IgD-negative memory B cell (primary cell): ENCODE data around the gene CTBP1. TPM values are rescaled to one million over a fixed set of nuclear protein-coding genes. Genes with fewer than 3 reads are reported as not detected.

Experiments used
- H3K27ac Mint-ChIP-seq, 3 donors: one replicate each; pipeline ENCODE4 v1.8.0; 2020 to 2022; ENCODE audit warnings: mild to moderate bottlenecking in 3 of 3, mixed read lengths in 3 of 3, moderate library complexity in 1 of 3
- H3K27me3 Mint-ChIP-seq: one replicate; pipeline ENCODE4 v1.8.0; 2021; ENCODE audit warnings: mixed read lengths
- H3K36me3 Mint-ChIP-seq: one replicate; pipeline ENCODE4 v1.8.0; 2020; ENCODE audit warnings: mild to moderate bottlenecking, mixed read lengths
- H3K4me1 Mint-ChIP-seq, 3 donors: one replicate each; pipeline ENCODE4 v1.8.0; 2020 to 2022; ENCODE audit warnings: mixed read lengths in 3 of 3, mild to moderate bottlenecking in 1 of 3
- H3K4me3 Mint-ChIP-seq, 4 donors: one replicate each; pipeline ENCODE4 v1.8.0; 2020 to 2022; ENCODE audit warnings: mild to moderate bottlenecking in 4 of 4, mixed read lengths in 4 of 4, moderate library complexity in 3 of 4
- H3K9me3 Mint-ChIP-seq, 3 donors: one replicate each; pipeline ENCODE4 v1.8.0; 2020 to 2021; ENCODE audit warnings: mixed read lengths in 3 of 3, mild to moderate bottlenecking in 1 of 3
- polyA plus RNA-seq: library from polyadenylated mRNA; unstranded; fragments of 300-500 nt; fragmentation: Illumina TruSeq; gene quantifications from one replicate; pipeline ENCODE4 v1.2.3, GENCODE V29; 2021

CTBP1 gene
- polyA plus RNA-seq, 1 donor from 2014 or later, result 36.5 TPM

DNA sequence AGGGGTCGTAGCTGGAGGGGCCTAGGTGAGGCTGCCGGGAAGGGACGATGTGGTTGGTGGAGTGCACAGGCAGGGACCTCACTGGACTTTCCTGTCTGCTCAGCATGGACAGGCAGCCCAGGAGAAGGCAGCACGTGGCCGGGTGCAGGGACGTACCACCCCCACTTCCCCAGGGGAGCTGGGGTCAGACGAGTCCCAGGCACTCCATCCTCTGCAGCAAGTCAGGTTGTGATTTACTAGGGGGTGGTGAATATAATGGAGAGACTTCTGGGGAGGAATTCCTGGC is 1.5 kb upstream of the CTBP1 start:
- peaks cover 0 to 3% (median 0%) of the 10 kb centered on the region in 3 donors for H3K9me3 Mint-ChIP-seq
- no peaks in the 10 kb centered on the region for H3K36me3 Mint-ChIP-seq
- H3K4me3 Mint-ChIP-seq, result peak overlapping the region; percentile 86 to 98 (median 91)
- no peaks in the 10 kb centered on the region for H3K27me3 Mint-ChIP-seq
- peaks cover 31 to 36% (median 34%) of the 10 kb centered on the region in 3 donors for H3K4me1 Mint-ChIP-seq
- peak overlapping the region; percentile 31 to 100 (median 96) for H3K27ac Mint-ChIP-seq

DNA sequence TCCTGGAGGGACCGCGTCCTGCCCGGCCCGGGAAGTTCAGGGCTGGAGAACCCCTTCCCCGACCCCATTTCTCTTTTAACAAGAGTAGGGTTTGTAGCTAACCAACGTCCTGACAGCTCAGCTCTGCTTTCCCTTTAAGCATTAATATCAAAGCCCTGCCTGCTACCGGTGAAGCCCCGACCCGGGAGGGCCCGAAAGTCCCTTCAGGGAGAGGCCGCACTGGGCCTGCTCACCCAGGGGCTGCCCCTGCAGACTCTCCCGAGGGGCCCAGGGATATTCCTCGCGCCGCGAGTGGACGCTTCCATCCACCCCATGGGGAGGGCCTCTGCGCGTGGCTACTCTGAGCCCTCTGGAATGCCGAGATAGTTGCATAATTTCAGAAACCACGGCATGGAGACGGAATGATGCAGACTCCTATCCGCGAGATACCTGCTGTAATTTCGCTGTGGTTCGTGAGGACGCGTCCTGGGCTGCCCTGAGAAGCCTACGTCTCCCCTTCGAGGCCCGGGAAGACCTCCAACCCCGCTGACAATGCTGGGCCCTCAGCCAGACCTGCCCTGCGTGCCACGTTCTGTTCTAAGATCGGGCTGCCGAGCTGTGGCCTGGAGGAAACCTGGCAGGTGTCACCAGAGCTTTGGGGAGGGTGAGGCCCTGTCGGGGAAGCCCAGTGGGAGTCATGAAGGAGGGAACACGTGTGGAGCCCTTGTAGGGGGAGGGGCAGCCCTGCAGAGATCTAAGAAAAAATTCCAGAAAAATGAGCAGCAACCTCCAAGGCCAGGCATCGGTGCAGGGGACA is 999 bp upstream of the CTBP1 start:
- no peaks in the 10 kb centered on the region for H3K27me3 Mint-ChIP-seq
- H3K9me3 Mint-ChIP-seq, result peaks cover 0 to 2% (median 0%) of the 10 kb centered on the region in 3 donors
- H3K4me3 Mint-ChIP-seq, result peak overlapping the region; percentile 86 to 98 (median 91)
- no peaks in the 10 kb centered on the region for H3K36me3 Mint-ChIP-seq
- peak overlapping the region; percentile 96 to 100 (median 97) for H3K27ac Mint-ChIP-seq
- peaks cover 34 to 41% (median 35%) of the 10 kb centered on the region in 3 donors for H3K4me1 Mint-ChIP-seq

DNA sequence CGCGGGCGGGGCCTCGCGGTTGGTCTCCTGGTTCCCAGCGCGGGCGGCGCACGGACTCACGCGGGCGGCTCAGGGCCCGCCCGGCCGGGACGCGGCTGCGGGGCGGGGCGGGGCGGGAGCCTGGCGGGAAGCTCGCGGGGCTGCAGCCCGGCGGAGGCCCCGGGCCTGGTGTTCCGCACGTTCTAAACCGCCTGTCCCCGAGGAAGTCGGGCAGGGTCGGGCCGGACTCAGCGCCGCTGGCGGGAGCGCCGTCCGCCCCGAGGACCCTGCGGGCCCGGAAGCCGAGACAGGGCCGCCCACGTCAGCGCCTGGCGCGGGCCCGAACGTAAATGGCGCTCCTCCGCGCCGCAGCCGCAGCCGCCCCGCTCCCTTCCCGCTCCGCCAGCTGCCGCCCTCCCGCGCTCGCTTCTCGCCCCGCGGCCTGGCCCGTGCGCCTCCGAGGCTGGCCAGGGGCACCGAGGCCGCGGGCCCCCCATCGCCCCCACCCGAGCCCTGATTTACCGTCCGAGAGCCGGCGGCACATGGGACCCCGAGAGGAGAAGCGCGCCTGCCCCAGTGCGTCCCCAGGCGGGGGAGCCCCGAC is 309 bp upstream of the CTBP1 start:
- no peaks in the 10 kb centered on the region for H3K27me3 Mint-ChIP-seq
- peak overlapping the region; percentile 86 to 98 (median 91) for H3K4me3 Mint-ChIP-seq
- H3K4me1 Mint-ChIP-seq, result peaks cover 27 to 44% (median 38%) of the 10 kb centered on the region in 3 donors
- H3K36me3 Mint-ChIP-seq, result no peaks in the 10 kb centered on the region
- H3K9me3 Mint-ChIP-seq, result no peaks in the 10 kb centered on the region
- H3K27ac Mint-ChIP-seq, result peak overlapping the region; percentile 96 to 100 (median 97)

DNA sequence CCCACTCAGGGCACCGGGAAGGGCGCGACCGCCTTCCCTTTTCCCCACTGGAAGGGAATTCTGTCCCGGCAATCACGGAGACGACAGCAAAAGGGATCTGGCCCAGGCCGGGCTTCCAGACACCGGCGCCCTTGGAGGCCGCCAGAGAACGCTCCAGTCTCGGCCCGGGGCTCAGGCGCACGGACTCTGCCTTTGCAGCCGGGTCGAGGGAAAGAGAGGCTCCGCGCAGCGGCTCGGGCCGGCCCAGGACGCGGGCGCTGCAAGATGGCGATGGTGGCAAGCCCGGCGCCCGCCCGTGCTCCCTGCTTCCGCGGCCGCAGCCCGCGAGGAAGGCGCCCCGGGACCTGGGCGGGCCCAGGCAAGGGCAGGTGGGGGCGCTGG is 1.1 kb downstream of the CTBP1 start:
- Mint-ChIP-seq H3K4me1 (peaks cover 23 to 48% (median 36%) of the 10 kb centered on the region in 3 donors), H3K27me3 (no peaks in the 10 kb centered on the region), H3K36me3 (no peaks in the 10 kb centered on the region), H3K9me3 (no peaks in the 10 kb centered on the region), H3K27ac (peak overlapping the region; percentile 85 to 98 (median 98)), H3K4me3 (peak overlapping the region; percentile 83 to 94 (median 92))

DNA sequence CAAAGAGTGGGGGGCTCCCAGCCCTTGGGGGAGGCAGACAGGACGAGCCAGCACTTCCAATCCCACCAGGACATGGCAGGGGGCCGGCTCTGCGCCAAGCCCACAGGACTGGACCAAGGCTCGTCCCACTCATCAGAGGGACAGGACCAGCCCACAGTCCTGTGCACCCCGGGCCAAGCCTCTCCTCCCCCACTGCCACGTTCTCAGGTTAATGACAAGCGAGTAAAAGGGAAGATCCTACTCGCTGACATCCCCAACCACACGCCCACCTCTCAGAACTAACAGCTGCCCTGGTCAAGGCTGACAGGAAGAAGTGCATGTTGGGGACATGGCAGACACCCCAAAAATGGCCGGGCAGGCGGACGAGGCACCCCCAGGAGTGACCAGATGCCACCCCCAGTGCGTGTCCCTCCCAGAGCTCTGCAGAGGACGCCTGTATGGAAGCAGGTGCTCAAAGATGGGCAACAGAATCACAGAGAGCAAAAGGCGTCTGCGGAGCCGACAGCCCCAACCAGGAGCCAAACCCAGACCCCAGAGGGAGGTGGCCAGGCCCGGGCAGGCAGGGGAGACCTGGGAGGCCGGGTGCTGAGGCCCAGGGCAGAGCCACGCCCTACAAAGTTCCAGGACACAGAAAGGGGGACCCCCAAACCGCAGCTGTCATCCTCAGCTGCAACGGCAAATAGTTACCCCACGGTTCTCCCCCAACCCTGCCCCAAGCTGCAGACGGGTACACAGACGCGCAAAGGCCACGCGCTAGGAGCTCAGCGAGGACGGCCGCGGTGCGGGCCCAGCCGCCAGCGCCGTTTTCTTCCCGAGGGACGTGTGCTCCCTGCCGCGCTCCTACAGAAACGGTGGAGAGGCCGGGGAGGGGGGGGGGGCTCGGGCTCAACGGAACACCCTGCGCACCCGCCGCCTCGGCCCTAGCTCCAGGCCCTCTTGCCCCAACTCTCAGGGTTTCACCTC is 1.7 kb downstream of the CTBP1 start:
- peak overlapping the region; percentile 85 to 98 (median 98) for H3K27ac Mint-ChIP-seq
- H3K27me3 Mint-ChIP-seq, result no peaks in the 10 kb centered on the region
- no peaks in the 10 kb centered on the region for H3K9me3 Mint-ChIP-seq
- peaks cover 18 to 50% (median 38%) of the 10 kb centered on the region in 3 donors for H3K4me1 Mint-ChIP-seq
- no peaks in the 10 kb centered on the region for H3K36me3 Mint-ChIP-seq
- peak overlapping the region; percentile 83 to 94 (median 92) for H3K4me3 Mint-ChIP-seq

DNA sequence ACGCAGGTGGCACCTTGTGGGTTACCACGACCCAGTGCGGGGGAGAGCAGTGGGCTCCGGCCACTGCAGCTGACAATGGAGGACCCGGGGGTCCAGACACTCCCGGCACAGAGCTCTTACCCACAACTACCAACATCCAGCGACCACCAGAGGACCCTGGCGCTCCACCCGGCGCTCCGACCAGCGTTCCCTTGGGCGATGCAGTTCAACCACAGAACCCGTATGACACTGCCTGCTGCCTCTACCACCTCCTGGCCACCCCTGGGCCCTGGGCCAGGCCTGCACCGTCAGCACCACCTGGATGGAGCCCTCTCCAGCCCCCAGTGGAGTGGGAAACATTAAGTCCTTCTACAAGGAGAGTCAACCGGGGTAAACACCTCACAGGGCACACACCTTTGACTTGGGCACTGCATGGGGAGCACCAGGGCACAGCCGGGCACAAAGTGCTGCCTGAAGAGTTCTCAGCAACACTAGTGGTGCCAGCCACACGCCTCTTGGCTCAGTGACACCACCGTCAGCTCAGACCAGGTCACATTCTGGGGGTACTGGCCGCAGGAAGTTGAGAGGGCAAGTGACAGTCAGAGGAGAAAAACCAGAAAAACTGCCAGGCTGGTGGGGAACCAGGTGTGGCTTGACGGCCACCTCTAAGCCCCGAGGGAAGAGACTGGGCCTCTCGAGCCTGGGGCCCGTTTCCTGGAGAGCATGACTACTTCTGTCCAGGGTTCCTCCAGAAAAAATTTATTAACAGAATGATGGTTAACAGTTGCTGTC is 2.6 kb downstream of the CTBP1 start:
- Mint-ChIP-seq H3K9me3 (no peaks in the 10 kb centered on the region), H3K4me1 (peaks cover 18 to 50% (median 38%) of the 10 kb centered on the region in 3 donors), H3K4me3 (peak overlapping the region; percentile 83 to 94 (median 92)), H3K27me3 (no peaks in the 10 kb centered on the region), H3K27ac (peak overlapping the region; percentile 71 to 98 (median 98)), H3K36me3 (no peaks in the 10 kb centered on the region)

DNA sequence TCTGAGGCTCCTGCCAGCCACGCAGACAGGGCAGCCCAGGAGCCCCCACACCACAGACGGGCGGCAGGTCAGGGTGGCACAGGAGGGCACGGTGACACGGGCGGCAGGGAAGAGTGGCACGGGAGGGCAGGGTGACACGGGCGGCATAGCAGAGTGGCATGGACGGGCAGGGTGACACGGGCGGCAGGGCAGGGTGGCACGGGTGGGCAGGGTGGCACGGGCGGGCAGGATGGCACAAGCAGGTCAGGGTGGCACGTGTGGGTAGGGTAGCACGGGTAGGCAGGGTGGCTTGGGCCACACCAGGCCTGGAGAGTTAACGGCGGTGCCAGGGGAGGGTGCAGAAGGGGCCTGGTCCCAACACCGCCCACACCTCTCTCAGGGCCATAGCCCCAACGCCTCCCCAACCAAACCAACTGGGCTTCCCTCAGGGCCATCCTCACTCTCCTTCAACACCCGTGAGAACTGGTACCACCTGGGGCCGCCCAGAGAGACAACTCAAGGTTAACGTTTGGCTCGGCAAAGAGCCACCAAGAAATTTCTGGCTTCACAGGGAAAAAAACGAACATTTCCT is 3.4 kb downstream of the CTBP1 start:
- peaks cover 18 to 47% (median 35%) of the 10 kb centered on the region in 3 donors for H3K4me1 Mint-ChIP-seq
- no peaks in the 10 kb centered on the region for H3K27me3 Mint-ChIP-seq
- no peaks in the 10 kb centered on the region for H3K36me3 Mint-ChIP-seq
- H3K27ac Mint-ChIP-seq, result peak overlapping the region in 2 of 3 donors; percentile 98
- H3K4me3 Mint-ChIP-seq, result peak overlapping the region in 3 of 4 donors; percentile 90 to 94 (median 93)
- no peaks in the 10 kb centered on the region for H3K9me3 Mint-ChIP-seq

DNA sequence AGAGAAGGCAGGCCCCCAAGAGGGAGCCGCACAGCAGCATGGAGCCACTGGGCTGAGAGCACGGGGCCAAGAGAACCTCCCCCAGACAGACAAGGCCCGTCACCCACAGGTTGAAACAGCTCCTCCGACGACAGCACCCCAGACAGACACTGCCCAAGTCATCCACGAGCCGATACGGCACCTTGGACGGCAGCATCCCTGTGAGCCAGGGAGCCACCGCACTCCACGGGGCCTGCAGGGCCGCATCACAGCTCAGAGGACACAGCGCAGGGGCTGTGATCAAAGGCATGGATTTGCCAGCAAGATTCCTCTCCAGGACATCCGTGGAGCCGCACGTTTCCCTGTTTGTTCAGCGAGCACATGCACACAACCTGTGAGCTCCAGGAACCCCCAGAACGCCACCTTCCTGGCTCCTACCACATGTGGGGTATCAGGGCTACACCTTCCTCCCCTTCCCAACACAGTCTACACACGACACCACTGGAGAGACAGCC is 3.9 kb downstream of the CTBP1 start:
- H3K36me3 Mint-ChIP-seq, result no peaks in the 10 kb centered on the region
- peak overlapping the region in 2 of 3 donors; percentile 80 to 81 for H3K27ac Mint-ChIP-seq
- peaks cover 16 to 43% (median 30%) of the 10 kb centered on the region in 3 donors for H3K4me1 Mint-ChIP-seq
- H3K27me3 Mint-ChIP-seq, result no peaks in the 10 kb centered on the region
- peak overlapping the region in 3 of 4 donors; percentile 12 to 76 (median 17) for H3K4me3 Mint-ChIP-seq
- no peaks in the 10 kb centered on the region for H3K9me3 Mint-ChIP-seq

DNA sequence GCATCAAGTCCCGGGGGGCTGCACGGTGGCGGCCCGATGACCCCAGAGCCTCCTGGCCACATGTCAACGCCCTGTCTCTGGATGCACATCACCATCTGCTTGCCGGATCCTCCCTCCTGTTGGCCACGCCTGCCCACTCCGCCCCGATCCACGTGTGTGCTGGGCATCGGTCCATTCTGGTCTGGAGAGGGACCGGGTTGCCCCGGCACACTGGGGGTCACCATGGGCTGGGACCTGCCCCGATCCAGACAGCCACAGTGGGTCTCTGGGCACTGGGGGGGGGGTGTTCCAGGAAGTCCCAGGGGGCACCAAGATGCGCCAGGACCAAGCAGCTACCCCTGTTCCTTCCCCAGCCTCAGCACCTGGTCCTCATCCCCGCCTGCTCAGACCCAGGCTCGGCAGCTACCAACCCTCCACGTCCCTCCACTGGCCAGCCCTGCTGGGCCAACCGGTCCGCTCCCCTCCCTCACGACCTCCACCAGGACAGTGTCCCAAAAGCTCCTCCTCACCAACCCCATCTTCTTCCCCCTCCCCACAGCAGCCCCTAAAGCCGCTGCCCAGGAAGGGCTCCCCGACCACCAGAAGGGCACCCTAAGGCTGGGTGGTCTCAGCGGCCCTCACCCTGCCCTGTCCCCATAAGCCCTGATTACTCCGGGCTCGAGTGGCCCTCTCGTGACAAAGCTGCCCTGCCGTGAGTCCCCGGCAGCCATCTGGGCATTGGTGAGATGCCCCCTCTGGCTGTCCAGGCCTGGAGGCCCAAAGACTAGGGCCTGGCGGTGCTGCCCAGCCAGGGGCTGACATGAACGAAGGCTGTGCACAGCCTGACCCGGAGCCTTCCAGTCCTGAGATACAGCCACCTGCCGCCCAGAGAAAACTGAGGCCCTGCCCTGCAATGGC is 4.6 kb downstream of the CTBP1 start:
- Mint-ChIP-seq H3K9me3 (no peaks in the 10 kb centered on the region), H3K27me3 (no peaks in the 10 kb centered on the region), H3K36me3 (no peaks in the 10 kb centered on the region), H3K4me1 (peaks cover 10 to 41% (median 27%) of the 10 kb centered on the region in 3 donors), H3K4me3 (peak overlapping the region in 2 of 4 donors; percentile 27 to 76), H3K27ac (peak overlapping the region in 2 of 3 donors; percentile 80 to 81)

DNA sequence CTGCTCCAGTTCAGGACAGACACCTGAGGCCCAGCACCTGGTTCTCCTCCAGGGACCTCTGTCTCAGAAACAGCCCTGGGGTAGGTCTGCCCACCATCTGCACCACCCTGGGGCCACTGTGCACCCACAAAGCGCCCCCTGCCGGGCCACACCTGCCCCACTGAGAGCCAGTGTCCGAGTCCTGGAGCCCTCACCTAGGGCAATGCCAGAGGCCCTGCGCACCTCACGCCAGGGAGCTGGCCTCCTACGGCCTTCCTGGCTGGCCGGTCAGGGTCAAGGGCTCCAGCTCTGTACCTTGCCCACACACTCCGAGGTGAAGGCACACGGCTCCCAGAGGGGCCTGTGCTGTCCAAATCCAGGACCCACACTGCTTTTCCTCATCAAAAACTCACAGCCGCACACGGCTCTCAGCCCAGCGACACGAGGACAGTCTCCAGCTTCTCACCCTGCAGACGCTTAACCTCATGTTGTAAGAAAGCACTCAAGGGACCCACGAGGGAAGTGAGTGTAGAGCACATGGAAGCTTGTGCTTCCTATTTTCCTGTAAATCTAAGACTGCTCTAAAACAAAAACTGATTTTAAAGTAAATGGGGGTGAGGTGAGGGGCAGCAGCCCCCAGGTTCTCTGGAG is 5.4 kb downstream of the CTBP1 start:
- Mint-ChIP-seq H3K9me3 (no peaks in the 10 kb centered on the region), H3K27me3 (no peaks in the 10 kb centered on the region), H3K36me3 (no peaks in the 10 kb centered on the region)

DNA sequence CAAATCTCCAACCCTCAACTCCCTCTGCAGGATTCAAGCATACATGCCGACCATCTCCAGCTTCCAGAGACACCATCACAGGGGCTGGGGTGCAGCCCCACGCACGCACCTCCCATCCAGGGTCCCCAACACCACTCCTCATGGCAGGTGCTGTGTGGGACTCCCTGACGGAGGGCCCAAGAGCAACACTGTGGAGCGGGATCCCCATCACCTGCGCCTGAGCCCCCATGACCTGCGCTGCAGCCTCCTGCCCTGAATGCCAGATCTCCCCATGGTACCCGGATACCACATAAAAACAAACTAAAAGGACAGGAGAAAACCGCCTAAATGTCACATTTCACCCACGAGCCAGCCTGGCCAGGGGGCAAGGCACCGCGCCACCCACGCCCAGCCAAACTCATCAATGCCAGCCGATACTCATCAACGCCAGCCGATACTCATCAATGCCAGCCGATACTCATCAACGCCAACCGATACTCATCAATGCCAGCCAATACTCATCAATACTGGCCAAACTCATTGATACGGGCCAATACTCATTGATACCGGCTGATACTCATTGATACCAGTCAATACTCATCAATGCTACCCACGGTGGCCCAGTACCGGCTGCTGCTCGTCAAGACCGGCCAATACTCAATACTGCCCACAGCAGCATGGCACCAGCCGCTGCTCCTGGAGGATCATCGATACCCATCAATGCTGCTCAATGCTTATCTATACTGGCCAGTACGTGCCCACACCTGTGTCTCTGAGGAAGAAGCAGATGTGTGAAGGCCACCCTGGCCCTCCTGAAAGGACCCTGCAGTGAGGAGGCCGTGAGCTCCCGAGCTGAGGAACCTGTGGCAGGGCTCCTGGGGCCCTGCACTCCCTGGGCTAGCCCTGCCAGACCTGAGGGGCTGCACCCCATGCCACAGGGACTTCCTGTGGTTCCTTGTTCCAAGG is 6.2 kb downstream of the CTBP1 start:
- no peaks in the 10 kb centered on the region for H3K9me3 Mint-ChIP-seq
- no peaks in the 10 kb centered on the region for H3K27me3 Mint-ChIP-seq
- H3K27ac Mint-ChIP-seq, result peak overlapping the region in 2 of 3 donors; percentile 31 to 75
- no peaks in the 10 kb centered on the region for H3K36me3 Mint-ChIP-seq
- peaks cover 10 to 43% (median 27%) of the 10 kb centered on the region in 3 donors for H3K4me1 Mint-ChIP-seq
- peak overlapping the region in 1 of 4 donors; percentile 66 for H3K4me3 Mint-ChIP-seq

More for the DNA sequence above, 5.4 kb downstream of the CTBP1 start:
- peak overlapping the region in 1 of 4 donors; percentile 27 for H3K4me3 Mint-ChIP-seq
- peak overlapping the region in 2 of 3 donors; percentile 31 to 75 for H3K27ac Mint-ChIP-seq
- peaks cover 10 to 43% (median 27%) of the 10 kb centered on the region in 3 donors for H3K4me1 Mint-ChIP-seq
